Measurements from ENCODE around the gene BHLHE40. TPM values are rescaled to one million over a fixed set of nuclear protein-coding genes. Genes with fewer than 3 reads are reported as not detected.
A peak's percentile ranks its signal among the peaks of the same experiment; 100 is the strongest.

The BHLHE40 gene
- polyA plus RNA-seq, 3 donors: 20.2 to 167 (median 23.4) TPM

GRCh38 chr3:5002174-5002870 lies 23.1 kb downstream of the BHLHE40 start:
- H3K27me3 Mint-ChIP-seq (ENCODE audit: low read depth in 3 of 3): peaks cover 0 to 4% (median 1%) of the 10 kb centered on the region in 3 donors
- Histone ChIP-seq H3K9me3 (replicated peaks in 1 of 2; ENCODE audit: control insufficient read depth in 1 of 2, insufficient read depth in 1 of 2, low read length in 2 of 2) (no peaks in the 10 kb centered on the region), H4K20me1 (ENCODE audit: insufficient read depth, low read length) (no peaks in the 10 kb centered on the region), H3K36me3 (replicated peaks in 1 of 2; ENCODE audit: control insufficient read depth in 1 of 2, insufficient read depth in 2 of 2, low read length in 2 of 2) (no peaks in the 10 kb centered on the region), H3K27me3 (ENCODE audit: control insufficient read depth in 2 of 2, insufficient read depth in 2 of 2, low read length in 2 of 2) (no peaks in the 10 kb centered on the region), H2AFZ (ENCODE audit: insufficient read depth, low read depth, low read length, poor library complexity, severe bottlenecking) (no peak overlapping the region), H3K27ac (ENCODE audit: low read depth in 1 of 2, low read length in 2 of 2) (no peak overlapping the region), H3K4me3 (replicated peaks in 1 of 3; ENCODE audit: low read depth in 2 of 3, low read length in 3 of 3) (no peak overlapping the region), H3K79me2 (ENCODE audit: insufficient read depth, low read length) (no peaks in the 10 kb centered on the region), H3K4me1 (ENCODE audit: control insufficient read depth in 1 of 2, insufficient read depth in 2 of 2, low read length in 2 of 2) (peaks cover 13 to 15% of the 10 kb centered on the region in 2 donors), H3K9ac (ENCODE audit: insufficient read depth, low read length, poor library complexity, severe bottlenecking) (no peak overlapping the region), H3K4me2 (replicated peaks; ENCODE audit: extremely low read depth, low read length, poor library complexity, severe bottlenecking) (no peak overlapping the region)
- H3K36me3 Mint-ChIP-seq: peaks cover 2 to 5% of the 10 kb centered on the region in 2 donors
- H3K27ac Mint-ChIP-seq: peak overlapping the region in 4 of 7 donors; percentile 27 to 84 (median 48)
- intact Hi-C loops (cut with micrococcal nuclease): no loop called here
- TF ChIP-seq, protein P1, sequence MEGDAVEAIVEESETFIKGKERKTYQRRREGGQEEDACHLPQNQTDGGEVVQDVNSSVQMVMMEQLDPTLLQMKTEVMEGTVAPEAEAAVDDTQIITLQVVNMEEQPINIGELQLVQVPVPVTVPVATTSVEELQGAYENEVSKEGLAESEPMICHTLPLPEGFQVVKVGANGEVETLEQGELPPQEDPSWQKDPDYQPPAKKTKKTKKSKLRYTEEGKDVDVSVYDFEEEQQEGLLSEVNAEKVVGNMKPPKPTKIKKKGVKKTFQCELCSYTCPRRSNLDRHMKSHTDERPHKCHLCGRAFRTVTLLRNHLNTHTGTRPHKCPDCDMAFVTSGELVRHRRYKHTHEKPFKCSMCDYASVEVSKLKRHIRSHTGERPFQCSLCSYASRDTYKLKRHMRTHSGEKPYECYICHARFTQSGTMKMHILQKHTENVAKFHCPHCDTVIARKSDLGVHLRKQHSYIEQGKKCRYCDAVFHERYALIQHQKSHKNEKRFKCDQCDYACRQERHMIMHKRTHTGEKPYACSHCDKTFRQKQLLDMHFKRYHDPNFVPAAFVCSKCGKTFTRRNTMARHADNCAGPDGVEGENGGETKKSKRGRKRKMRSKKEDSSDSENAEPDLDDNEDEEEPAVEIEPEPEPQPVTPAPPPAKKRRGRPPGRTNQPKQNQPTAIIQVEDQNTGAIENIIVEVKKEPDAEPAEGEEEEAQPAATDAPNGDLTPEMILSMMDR (IDR thresholded peaks at IDR 0.05): no peak
- 6% methylated on average over 2 of the region's 16 CpGs for WGBS (ENCODE audit: insufficient coverage)
- no peak overlapping the region for H3K4me3 Mint-ChIP-seq
- peak in 1 of 3 donors; percentile 65 for DNase-seq
- H3K4me1 Mint-ChIP-seq: peaks cover 21% of the 10 kb centered on the region
- peaks cover 0 to 1% (median 0%) of the 10 kb centered on the region in 7 donors for H3K9me3 Mint-ChIP-seq

- H4K20me1 ChIP-seq (ENCODE audit: insufficient read depth, low read length): no peaks in the 10 kb centered on the region
- no peaks in the 10 kb centered on the region for H3K9me3 ChIP-seq (replicated peaks in 1 of 2; ENCODE audit: control insufficient read depth in 1 of 2, insufficient read depth in 1 of 2, low read length in 2 of 2)
- Mint-ChIP-seq H3K27me3 (ENCODE audit: low read depth in 3 of 3) (peaks cover 0 to 4% (median 3%) of the 10 kb centered on the region in 3 donors), H3K4me1 (peaks cover 25% of the 10 kb centered on the region), H3K27ac (peak overlapping the region in 1 of 7 donors; percentile 38), H3K4me3 (no peak overlapping the region), H3K9me3 (no peaks in the 10 kb centered on the region), H3K36me3 (peaks cover 2 to 5% of the 10 kb centered on the region in 2 donors)
- H3K36me3 ChIP-seq (replicated peaks in 1 of 2; ENCODE audit: control insufficient read depth in 1 of 2, insufficient read depth in 2 of 2, low read length in 2 of 2): no peaks in the 10 kb centered on the region
- WGBS (ENCODE audit: insufficient coverage): 70% methylated on average over 3 of the region's 6 CpGs
- H3K4me3 ChIP-seq (replicated peaks in 1 of 3; ENCODE audit: low read depth in 2 of 3, low read length in 3 of 3): no peak overlapping the region
- DNase-seq: no peak
- TF ChIP-seq, protein P1 (IDR thresholded peaks at IDR 0.05): no peak
- no peak overlapping the region for H3K9ac ChIP-seq (ENCODE audit: insufficient read depth, low read length, poor library complexity, severe bottlenecking)
- peaks cover 16 to 20% of the 10 kb centered on the region in 2 donors for H3K4me1 ChIP-seq (ENCODE audit: control insufficient read depth in 1 of 2, insufficient read depth in 2 of 2, low read length in 2 of 2)
- no peaks in the 10 kb centered on the region for H3K27me3 ChIP-seq (ENCODE audit: control insufficient read depth in 2 of 2, insufficient read depth in 2 of 2, low read length in 2 of 2)
- intact Hi-C loops (cut with micrococcal nuclease): no loop called here
- no peak overlapping the region for H3K4me2 ChIP-seq (replicated peaks; ENCODE audit: extremely low read depth, low read length, poor library complexity, severe bottlenecking)
- no peak overlapping the region for H3K27ac ChIP-seq (ENCODE audit: low read depth in 1 of 2, low read length in 2 of 2)
- no peaks in the 10 kb centered on the region for H3K79me2 ChIP-seq (ENCODE audit: insufficient read depth, low read length)
- no peak overlapping the region for H2AFZ ChIP-seq (ENCODE audit: insufficient read depth, low read depth, low read length, poor library complexity, severe bottlenecking)
Measured at GRCh38 chr3:5002871-5003247, 23.6 kb downstream of the BHLHE40 start.
